Measurements from ENCODE around the gene OTOP3.
"Not testable (repeated sequence)": the region's sequence is repeated elsewhere in the genome, so short reads cannot be mapped to it uniquely, and the experiment has no call there.

Gene OTOP3

DNA sequence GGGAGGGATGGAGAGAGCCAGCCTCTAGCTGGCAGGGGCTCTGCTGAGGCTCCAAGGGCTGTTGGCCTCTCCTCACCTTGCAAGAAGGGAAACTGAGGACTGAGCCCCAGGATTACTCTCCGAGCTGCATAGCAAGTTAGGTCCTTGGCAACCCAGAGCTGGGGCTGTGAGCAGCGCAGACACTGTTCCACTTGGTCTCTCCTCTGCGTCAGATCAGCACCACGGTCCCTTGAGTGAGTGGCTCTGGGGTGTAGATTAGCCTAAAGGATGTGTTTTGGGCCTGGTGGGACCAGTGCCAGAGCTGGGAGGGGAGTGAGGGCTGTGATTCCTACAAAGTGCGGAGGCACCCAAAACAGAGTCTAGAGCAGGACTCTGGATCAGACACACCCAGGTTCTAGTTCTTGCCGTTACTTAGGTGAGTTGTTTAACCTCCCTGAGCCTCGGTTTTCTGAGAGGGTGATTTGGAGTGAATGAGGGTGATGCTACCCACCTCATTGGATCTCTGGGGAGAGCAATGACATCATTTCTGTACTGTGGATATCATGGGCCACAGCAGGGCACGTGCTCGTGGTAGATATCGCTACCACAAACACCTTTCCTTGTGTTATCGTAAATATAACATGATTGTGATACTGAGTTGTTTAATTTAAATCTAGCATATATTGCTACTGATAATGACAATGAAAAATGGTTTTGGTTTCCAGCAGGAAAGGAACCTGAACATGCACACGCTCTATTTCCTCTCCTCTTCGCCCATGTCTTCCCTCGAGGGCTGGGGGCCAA is 34.2 kb upstream of the OTOP3 start:
- TF ChIP-seq POLR2A (IDR thresholded peaks at IDR 0.05; ENCODE audit: low read depth, low read length): no peak
- TF ChIP-seq TAF1 (IDR thresholded peaks at IDR 0.05; ENCODE audit: borderline replicate concordance, low read depth, low read length): no peak
- TF ChIP-seq POLR2AphosphoS5 (IDR thresholded peaks at IDR 0.05; ENCODE audit: low read depth, low read length): no peak
- FAIRE-seq (no peak), DNase-seq (ENCODE audit: insufficient read length) (no peak)

DNA sequence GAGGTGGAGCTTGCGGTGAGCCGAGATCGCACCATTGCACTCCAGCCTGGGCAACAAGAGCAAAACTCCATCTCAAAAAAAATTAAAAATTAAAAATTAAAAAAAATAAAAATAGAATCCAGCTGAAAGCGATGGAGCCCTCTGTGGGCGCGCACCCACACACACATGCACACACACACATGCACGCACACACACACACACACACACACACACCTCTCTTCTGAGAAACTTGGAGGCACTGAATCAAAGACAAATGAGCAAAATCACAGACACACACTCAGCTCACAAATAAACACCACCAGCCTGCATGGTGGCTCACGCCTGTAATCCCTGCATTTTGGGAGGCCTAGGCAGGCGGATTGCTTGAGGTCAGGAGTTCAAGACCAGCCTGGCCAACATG is 32.7 kb upstream of the OTOP3 start:
- TF ChIP-seq POLR2AphosphoS5 (IDR thresholded peaks at IDR 0.05; ENCODE audit: low read depth, low read length) (no peak), POLR2A (IDR thresholded peaks at IDR 0.05; ENCODE audit: low read depth, low read length) (no peak), TAF1 (IDR thresholded peaks at IDR 0.05; ENCODE audit: borderline replicate concordance, low read depth, low read length) (no peak)
- FAIRE-seq: no peak
- no peak for DNase-seq (ENCODE audit: insufficient read length)

DNA sequence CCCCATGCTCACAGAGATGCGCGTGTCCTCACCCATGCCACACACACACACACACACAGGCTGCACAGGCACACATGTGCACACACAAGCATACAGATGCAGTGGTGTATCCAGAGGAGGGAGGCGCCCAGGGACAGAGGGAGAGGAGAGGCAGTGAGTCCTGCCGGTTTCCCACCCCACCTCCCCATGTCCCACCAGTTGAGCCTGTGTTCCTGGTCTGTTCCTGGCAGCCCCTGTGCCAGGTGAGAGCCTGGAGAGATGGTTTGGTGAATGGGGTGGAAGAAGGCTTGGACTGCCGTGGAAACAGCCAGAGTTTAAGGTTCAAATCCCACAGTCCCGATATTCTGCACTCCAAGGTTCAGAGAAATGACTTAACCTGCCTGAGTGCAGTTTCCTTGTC is 32.0 kb upstream of the OTOP3 start:
- no peak for FAIRE-seq

GRCh38 chr17:74904687-74905409 is 30.9 kb upstream of the OTOP3 start:
- FAIRE-seq (no peak), DNase-seq (ENCODE audit: insufficient read length) (no peak)
- TF ChIP-seq TAF1 (IDR thresholded peaks at IDR 0.05; ENCODE audit: borderline replicate concordance, low read depth, low read length): no peak
- no peak for TF ChIP-seq POLR2AphosphoS5 (IDR thresholded peaks at IDR 0.05; ENCODE audit: low read depth, low read length)
- no peak for TF ChIP-seq POLR2A (IDR thresholded peaks at IDR 0.05; ENCODE audit: low read depth, low read length)

More for the DNA sequence above, 32.0 kb upstream of the OTOP3 start:
- no peak for DNase-seq (ENCODE audit: insufficient read length)
- no peak for TF ChIP-seq POLR2A (IDR thresholded peaks at IDR 0.05; ENCODE audit: low read depth, low read length)
- no peak for TF ChIP-seq TAF1 (IDR thresholded peaks at IDR 0.05; ENCODE audit: borderline replicate concordance, low read depth, low read length)
- TF ChIP-seq POLR2AphosphoS5 (IDR thresholded peaks at IDR 0.05; ENCODE audit: low read depth, low read length): no peak

DNA sequence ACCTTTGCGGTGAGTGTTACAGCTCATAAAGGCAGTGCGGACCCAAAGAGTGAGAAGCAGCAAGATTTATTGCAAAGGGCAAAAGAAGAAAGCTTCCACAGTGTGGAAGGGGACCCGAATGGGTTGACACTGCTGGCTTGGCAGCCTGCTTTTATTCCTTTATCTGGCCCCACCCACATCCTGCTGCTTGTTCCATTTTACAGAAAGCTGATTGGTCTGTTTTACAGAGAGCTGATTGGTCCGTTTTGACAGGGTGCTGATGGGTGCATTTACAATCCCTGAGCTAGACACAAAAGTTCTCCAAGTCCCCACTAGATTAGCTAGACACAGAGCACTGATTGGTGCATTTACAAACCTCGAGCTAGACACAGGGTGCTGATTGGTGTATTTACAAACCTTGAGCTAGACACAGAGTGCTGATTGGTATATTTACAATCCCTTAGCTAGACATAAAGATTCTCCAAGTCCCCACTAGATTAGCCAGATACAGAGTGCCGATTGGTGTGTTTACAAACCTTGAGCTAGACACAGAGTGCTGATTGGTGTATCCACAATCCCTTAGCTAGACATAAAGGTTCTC is 29.4 kb upstream of the OTOP3 start:
- DNase-seq (ENCODE audit: insufficient read length); FAIRE-seq: not testable (repeated sequence)

- DNase-seq (ENCODE audit: insufficient read length): no peak
- no peak for FAIRE-seq
- no peak for TF ChIP-seq POLR2AphosphoS5 (IDR thresholded peaks at IDR 0.05; ENCODE audit: low read depth, low read length)
- no peak for TF ChIP-seq TAF1 (IDR thresholded peaks at IDR 0.05; ENCODE audit: borderline replicate concordance, low read depth, low read length)
- TF ChIP-seq POLR2A (IDR thresholded peaks at IDR 0.05; ENCODE audit: low read depth, low read length): no peak
Measured at GRCh38 chr17:74907012-74907411, 28.7 kb upstream of the OTOP3 start.

GRCh38 chr17:74909097-74909496 is 26.6 kb upstream of the OTOP3 start:
- FAIRE-seq; DNase-seq (ENCODE audit: insufficient read length): not testable (repeated sequence)

DNA sequence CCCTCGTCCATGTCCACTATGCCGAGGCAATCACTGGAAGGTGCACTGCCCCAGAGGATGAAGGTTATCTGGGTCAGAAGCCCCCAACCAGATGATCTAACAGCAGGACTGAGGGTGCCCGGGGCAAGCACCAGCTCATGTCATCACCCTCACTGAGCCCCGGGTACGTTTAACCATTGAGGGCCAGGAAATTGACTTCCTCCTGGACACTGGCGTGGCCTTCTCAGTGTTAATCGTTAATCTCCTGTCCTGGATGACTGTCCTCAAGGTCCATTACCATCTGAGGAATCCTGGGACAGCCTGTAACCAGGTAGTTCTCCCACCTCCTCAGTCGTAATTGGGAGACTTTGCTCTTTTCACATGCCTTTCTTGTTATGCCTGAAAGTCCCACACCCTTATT is 24.3 kb upstream of the OTOP3 start:
- not testable (repeated sequence) for DNase-seq (ENCODE audit: insufficient read length); FAIRE-seq

DNA sequence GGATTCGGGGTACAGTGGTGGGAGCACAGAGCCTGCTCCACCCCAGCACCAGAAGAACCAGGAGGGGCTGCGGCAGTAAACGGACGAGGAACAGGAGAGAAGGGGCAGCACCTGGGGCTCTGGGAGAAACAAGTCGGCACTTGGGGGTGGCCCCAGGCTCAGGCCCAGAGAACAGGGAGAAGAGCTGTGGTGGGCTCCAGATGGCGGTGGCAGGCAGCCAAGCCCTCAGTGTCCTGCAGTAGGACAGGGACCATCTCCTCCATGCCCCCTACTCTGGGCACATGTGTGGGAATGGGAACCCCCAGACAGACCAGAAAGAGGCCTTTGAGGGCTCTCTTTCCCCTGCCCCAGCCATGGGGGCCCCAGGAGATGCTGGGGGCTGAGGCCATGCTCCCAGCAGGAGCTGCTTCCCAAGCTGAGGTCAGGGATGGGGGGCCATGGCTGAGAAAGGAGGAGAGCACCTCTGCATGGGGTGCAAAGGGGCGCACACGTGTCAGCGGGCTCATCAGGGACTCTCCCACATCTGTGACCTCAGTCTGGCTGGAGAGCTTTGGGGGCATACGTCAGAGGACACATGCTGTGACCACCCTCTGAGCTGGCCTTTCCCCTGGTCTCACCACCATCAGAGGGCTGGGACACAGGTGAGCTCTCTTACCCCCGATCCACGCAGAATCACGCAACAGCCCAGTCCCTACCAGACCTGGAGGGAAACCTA is 19.4 kb upstream of the OTOP3 start:
- DNase-seq (ENCODE audit: insufficient read length) (no peak), FAIRE-seq (no peak)
- TF ChIP-seq POLR2AphosphoS5 (IDR thresholded peaks at IDR 0.05; ENCODE audit: low read depth, low read length) (no peak), POLR2A (IDR thresholded peaks at IDR 0.05; ENCODE audit: low read depth, low read length) (no peak), TAF1 (IDR thresholded peaks at IDR 0.05; ENCODE audit: borderline replicate concordance, low read depth, low read length) (no peak)

DNA sequence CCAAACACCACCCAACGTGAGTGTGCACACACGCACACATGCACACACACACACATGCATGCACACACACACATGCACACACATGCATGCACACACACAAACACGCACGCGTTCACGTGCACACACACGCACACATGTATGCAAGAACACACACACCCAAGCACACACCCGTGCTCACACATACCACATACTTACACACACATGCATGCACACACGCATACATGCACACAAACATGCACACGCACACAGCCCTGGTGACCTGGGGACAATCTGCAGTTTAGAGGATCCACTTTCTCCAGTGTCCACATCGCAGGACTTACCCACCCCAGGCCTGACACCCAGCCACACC is 18.9 kb upstream of the OTOP3 start:
- TF ChIP-seq POLR2A (IDR thresholded peaks at IDR 0.05; ENCODE audit: low read depth, low read length): no peak
- no peak for TF ChIP-seq TAF1 (IDR thresholded peaks at IDR 0.05; ENCODE audit: borderline replicate concordance, low read depth, low read length)
- no peak for TF ChIP-seq POLR2AphosphoS5 (IDR thresholded peaks at IDR 0.05; ENCODE audit: low read depth, low read length)
- DNase-seq (ENCODE audit: insufficient read length): no peak
- FAIRE-seq: no peak

GRCh38 chr17:74917430-74917829 is 18.3 kb upstream of the OTOP3 start:
- FAIRE-seq (no peak), DNase-seq (ENCODE audit: insufficient read length) (no peak)
- TF ChIP-seq POLR2A (IDR thresholded peaks at IDR 0.05; ENCODE audit: low read depth, low read length) (no peak), POLR2AphosphoS5 (IDR thresholded peaks at IDR 0.05; ENCODE audit: low read depth, low read length) (no peak), TAF1 (IDR thresholded peaks at IDR 0.05; ENCODE audit: borderline replicate concordance, low read depth, low read length) (no peak)

DNA sequence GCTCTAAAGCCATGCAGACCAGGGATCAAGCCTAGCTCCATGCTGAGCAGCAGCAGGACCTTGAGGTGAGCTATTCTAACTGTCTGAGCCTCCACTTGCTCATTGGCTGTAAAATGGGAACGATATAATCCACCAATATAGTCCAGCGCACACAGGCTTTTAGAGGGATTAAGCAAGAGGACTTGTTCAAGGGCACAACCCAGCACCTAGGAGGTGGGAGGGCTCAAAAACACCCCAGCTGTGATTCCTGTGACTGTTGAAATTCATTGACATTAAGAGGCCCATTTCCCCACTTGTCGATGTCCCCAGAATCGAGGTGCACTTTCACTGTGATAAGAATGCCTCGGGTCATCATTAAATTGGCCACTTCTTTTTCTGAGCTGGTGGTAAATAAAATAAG is 16.8 kb upstream of the OTOP3 start:
- no peak for TF ChIP-seq POLR2AphosphoS5 (IDR thresholded peaks at IDR 0.05; ENCODE audit: low read depth, low read length)
- TF ChIP-seq POLR2A (IDR thresholded peaks at IDR 0.05; ENCODE audit: low read depth, low read length): no peak
- no peak for TF ChIP-seq TAF1 (IDR thresholded peaks at IDR 0.05; ENCODE audit: borderline replicate concordance, low read depth, low read length)
- FAIRE-seq: no peak
- DNase-seq (ENCODE audit: insufficient read length): no peak
